Astrocyte (in vitro differentiated cells and primary cell): ENCODE measurements around the gene PRR15L.

Experiments used
- EZH2 ChIP-seq: IDR thresholded peaks from 2 replicates; pipeline ENCODE4 v1.6.1; 2012; ENCODE audit warnings: mild to moderate bottlenecking, low read length, inconsistent platforms; ENCODE audit not compliant: insufficient read depth
- TF ChIP-seq, protein P1 (sequence below): IDR thresholded peaks from 2 replicates; pipeline ENCODE4 v1.5.1; 2011; ENCODE audit warnings: low read depth, mild to moderate bottlenecking, inconsistent platforms, low read length, moderate library complexity; ENCODE audit not compliant: insufficient read depth

DNA sequence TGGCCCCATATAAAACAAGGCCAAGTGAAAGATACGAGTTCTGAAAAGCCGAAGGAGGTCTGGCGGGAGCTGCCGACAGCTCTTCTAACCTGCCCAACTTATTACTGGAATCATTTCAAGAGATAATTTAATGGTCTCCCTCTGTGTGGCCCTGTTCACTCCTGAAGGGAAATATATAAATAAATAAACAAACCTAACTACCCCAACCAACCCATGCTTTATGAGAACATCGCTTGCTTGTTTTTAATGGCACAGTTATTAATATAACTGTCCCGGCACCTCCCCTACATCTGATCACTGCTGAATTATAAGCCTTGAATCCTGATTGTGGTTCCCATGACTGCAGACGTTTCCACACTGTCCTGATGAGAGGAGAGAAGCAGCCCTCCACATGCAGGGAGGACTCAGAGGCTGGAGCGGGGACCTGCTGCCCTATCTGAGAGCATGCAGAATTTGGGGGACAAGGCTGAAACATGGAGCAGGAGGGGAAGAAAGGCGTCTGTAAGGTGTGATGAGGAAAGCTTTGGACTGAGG is 35.4 kb upstream of the PRR15L start:
- TF ChIP-seq, protein P1, sequence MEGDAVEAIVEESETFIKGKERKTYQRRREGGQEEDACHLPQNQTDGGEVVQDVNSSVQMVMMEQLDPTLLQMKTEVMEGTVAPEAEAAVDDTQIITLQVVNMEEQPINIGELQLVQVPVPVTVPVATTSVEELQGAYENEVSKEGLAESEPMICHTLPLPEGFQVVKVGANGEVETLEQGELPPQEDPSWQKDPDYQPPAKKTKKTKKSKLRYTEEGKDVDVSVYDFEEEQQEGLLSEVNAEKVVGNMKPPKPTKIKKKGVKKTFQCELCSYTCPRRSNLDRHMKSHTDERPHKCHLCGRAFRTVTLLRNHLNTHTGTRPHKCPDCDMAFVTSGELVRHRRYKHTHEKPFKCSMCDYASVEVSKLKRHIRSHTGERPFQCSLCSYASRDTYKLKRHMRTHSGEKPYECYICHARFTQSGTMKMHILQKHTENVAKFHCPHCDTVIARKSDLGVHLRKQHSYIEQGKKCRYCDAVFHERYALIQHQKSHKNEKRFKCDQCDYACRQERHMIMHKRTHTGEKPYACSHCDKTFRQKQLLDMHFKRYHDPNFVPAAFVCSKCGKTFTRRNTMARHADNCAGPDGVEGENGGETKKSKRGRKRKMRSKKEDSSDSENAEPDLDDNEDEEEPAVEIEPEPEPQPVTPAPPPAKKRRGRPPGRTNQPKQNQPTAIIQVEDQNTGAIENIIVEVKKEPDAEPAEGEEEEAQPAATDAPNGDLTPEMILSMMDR: no peak
- TF ChIP-seq EZH2: no peak
